HEK293T (cell line): ENCODE data around the gene ZNF248.

Experiments
- ARNT ChIP-seq: fragments of 450-650 bp; IDR thresholded peaks from 2 replicates; pipeline ENCODE4 v1.6.1; 2017; ENCODE audit warnings: mild to moderate bottlenecking
- BHLHE40 ChIP-seq: fragments of 450-650 bp; IDR thresholded peaks from 2 replicates; pipeline ENCODE4 v1.6.1; 2016; ENCODE audit warnings: mild to moderate bottlenecking, moderate library complexity, borderline replicate concordance
- CTBP1 ChIP-seq: fragments of 450-650 bp; IDR thresholded peaks from 2 replicates; pipeline ENCODE4 v1.6.1; 2016; ENCODE audit warnings: borderline replicate concordance
- ELF4 ChIP-seq: fragments of 450-650 bp; IDR thresholded peaks from 2 replicates; pipeline ENCODE4 v1.6.1; 2017; ENCODE audit warnings: antibody characterized with exemption
- FOXA1 ChIP-seq: fragments of 450-650 bp; IDR thresholded peaks from 2 replicates; pipeline ENCODE4 v1.6.1; 2016; ENCODE audit warnings: mild to moderate bottlenecking
- FOXK2 ChIP-seq: fragments of 450-650 bp; IDR thresholded peaks from 2 replicates; pipeline ENCODE4 v1.6.1; 2016; ENCODE audit warnings: mild to moderate bottlenecking
- FOXM1 ChIP-seq: fragments of 450-650 bp; IDR thresholded peaks from 2 replicates; pipeline ENCODE4 v1.6.1; 2017; ENCODE audit warnings: mild to moderate bottlenecking, borderline replicate concordance
- HDGF ChIP-seq: fragments of 450-650 bp; IDR thresholded peaks from 2 replicates; pipeline ENCODE4 v1.6.1; 2017; ENCODE audit warnings: antibody characterized with exemption, borderline replicate concordance
- L3MBTL2 ChIP-seq: fragments of 450-650 bp; conservative IDR thresholded peaks from 2 replicates; pipeline ENCODE4 v1.6.1; 2016; ENCODE audit warnings: mild to moderate bottlenecking
- SP1 ChIP-seq: fragments of 450-650 bp; IDR thresholded peaks from 2 replicates; pipeline ENCODE4 v1.6.1; 2017
- SUZ12 ChIP-seq: fragments of 450-650 bp; IDR thresholded peaks from 2 replicates; pipeline ENCODE4 v1.6.1; 2016; ENCODE audit warnings: mild to moderate bottlenecking
- TARDBP ChIP-seq: fragments of 450-650 bp; IDR thresholded peaks from 2 replicates; pipeline ENCODE4 v1.6.1; 2016
- ZNF384 ChIP-seq: fragments of 450-650 bp; IDR thresholded peaks from 2 replicates; pipeline ENCODE4 v1.6.1; 2016

GRCh38 chr10:37763132-37763531, 94.3 kb downstream of the ZNF248 start:
- no peak for TF ChIP-seq TARDBP
- TF ChIP-seq FOXA1: no peak
- no peak for TF ChIP-seq HDGF
- TF ChIP-seq BHLHE40: no peak
- TF ChIP-seq ELF4: no peak
- no peak for TF ChIP-seq ZNF384
- TF ChIP-seq FOXM1: no peak
- TF ChIP-seq CTBP1: no peak
- no peak for TF ChIP-seq SUZ12
- no peak for TF ChIP-seq FOXK2
- no peak for TF ChIP-seq L3MBTL2
- TF ChIP-seq SP1: no peak
- TF ChIP-seq ARNT: no peak
